Nephron progenitor cell (in vitro differentiated cells): ENCODE data around the gene HS6ST3.
"Not testable (repeated sequence)": the region's sequence is repeated elsewhere in the genome, so short reads cannot be mapped to it uniquely, and the experiment has no call there.

Experiments
- DNase-seq: peaks from one replicate; pipeline ENCODE4 v3.0.0; 2021
- H3K27ac Mint-ChIP-seq: 2 replicates; pipeline ENCODE4 v1.8.0; 2021; ENCODE audit warnings: mild to moderate bottlenecking, moderate library complexity, mixed read lengths
- H3K27me3 Mint-ChIP-seq: 2 replicates; pipeline ENCODE4 v1.8.0; 2021; ENCODE audit warnings: mild to moderate bottlenecking, low read depth, mixed read lengths; ENCODE audit not compliant: poor library complexity
- H3K36me3 Mint-ChIP-seq: 2 replicates; pipeline ENCODE4 v1.8.0; 2021; ENCODE audit warnings: low read depth, mixed read lengths
- H3K4me1 Mint-ChIP-seq: 2 replicates; pipeline ENCODE4 v1.8.0; 2021; ENCODE audit warnings: mixed read lengths
- H3K4me3 Mint-ChIP-seq: 2 replicates; pipeline ENCODE4 v1.8.0; 2021; ENCODE audit warnings: mild to moderate bottlenecking, moderate library complexity, mixed read lengths
- H3K9me3 Mint-ChIP-seq: 2 replicates; pipeline ENCODE4 v1.8.0; 2021; ENCODE audit warnings: mild to moderate bottlenecking, moderate library complexity, mixed read lengths
- CTCF ChIP-seq: fragments of 200-600 bp; sonication (generic); IDR thresholded peaks from 2 replicates; pipeline ENCODE4 v1.5.0; 2021; ENCODE audit warnings: antibody characterized with exemption

The HS6ST3 gene

DNA sequence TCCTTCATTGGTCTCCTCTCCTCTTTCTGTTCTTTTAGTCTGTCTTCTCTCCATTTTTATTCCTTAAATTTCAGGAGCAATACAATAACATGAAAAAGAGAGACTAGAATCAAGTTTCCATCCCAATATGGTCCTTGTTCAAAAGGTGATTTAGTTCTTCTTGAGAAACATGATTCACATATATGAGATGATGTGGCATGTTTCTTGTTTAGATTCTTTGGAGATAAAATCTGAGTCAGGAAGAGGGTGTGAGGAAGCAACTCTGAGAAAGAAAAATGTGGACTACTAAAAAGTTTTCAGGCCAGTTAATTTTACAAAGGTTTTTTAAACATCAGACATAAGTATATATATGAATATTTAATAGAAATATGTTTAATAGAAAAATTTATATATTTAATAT, 673.0 kb downstream of the HS6ST3 start:
- Mint-ChIP-seq H3K4me3 (no peak overlapping the region), H3K36me3 (no peaks in the 10 kb centered on the region), H3K27ac (no peak overlapping the region), H3K27me3 (no peaks in the 10 kb centered on the region), H3K4me1 (no peaks in the 10 kb centered on the region), H3K9me3 (no peaks in the 10 kb centered on the region)
- no peak for DNase-seq
- no peak for TF ChIP-seq CTCF

- no peak for TF ChIP-seq CTCF
- no peak overlapping the region for H3K4me3 Mint-ChIP-seq
- DNase-seq, result no peak
These were observed 676.4 kb downstream of the HS6ST3 start for GRCh38 chr13:96766306-96766705.

GRCh38 chr13:96768524-96768923, 678.6 kb downstream of the HS6ST3 start:
- Mint-ChIP-seq H3K36me3 (no peaks in the 10 kb centered on the region), H3K9me3 (no peaks in the 10 kb centered on the region), H3K27ac (no peak overlapping the region), H3K4me1 (peaks cover 10% of the 10 kb centered on the region), H3K4me3 (no peak overlapping the region), H3K27me3 (no peaks in the 10 kb centered on the region)
- no peak for DNase-seq
- TF ChIP-seq CTCF, result no peak

More at GRCh38 chr13:96766306-96766705, 676.4 kb downstream of the HS6ST3 start:
- Mint-ChIP-seq H3K4me1 (peaks cover 10% of the 10 kb centered on the region), H3K9me3 (no peaks in the 10 kb centered on the region), H3K27ac (no peak overlapping the region), H3K27me3 (no peaks in the 10 kb centered on the region), H3K36me3 (no peaks in the 10 kb centered on the region)

- DNase-seq, result no peak
- no peak for TF ChIP-seq CTCF
- Mint-ChIP-seq H3K27ac (no peak overlapping the region), H3K36me3 (no peaks in the 10 kb centered on the region), H3K27me3 (no peaks in the 10 kb centered on the region), H3K4me3 (no peak overlapping the region), H3K9me3 (no peaks in the 10 kb centered on the region), H3K4me1 (peaks cover 10% of the 10 kb centered on the region)
These were observed 680.0 kb downstream of the HS6ST3 start for GRCh38 chr13:96769874-96770273.

DNA sequence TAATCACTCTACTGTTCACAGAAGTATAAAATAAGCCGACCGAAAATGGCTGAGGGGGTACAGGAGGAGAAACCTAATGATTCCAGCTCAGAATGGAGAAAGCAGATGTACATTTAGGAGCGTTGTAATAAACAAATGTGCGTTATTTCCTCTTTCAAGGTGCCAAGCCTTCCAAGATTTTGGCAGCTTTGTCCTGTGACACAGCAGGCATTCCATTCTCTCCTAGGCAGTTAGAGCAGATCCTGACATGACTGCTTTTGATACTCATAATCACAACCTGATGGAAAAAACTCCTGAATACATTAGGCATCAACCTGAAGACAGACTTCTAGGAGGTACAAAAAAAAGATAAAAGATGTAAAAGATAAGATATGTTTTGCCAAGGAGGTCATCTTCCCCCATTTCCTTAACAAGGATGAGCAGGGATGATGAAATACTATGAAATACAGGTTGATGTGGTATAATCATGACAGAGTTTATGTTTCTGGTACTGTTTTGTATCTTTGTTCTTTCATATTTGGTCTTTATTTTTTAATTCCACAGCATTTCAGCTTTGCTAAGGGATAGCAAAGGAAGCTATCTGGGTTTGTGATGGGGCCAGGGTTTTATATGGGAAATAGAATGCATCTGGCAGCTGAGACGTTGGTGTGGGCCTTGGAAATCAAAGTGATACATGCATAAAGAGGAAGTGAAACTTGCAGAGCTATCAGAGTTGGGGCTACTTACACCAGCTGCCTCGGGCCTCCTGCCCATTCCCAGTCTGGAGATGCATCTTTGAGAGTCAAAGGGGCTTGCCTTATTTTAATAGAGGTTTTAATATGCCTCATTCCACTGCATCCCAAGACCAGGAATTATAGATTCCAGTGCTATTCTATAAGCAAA, 681.8 kb downstream of the HS6ST3 start:
- no peaks in the 10 kb centered on the region for H3K27me3 Mint-ChIP-seq
- no peak overlapping the region for H3K27ac Mint-ChIP-seq
- H3K4me3 Mint-ChIP-seq, result no peak overlapping the region
- no peak for DNase-seq
- TF ChIP-seq CTCF, result no peak
- H3K36me3 Mint-ChIP-seq, result no peaks in the 10 kb centered on the region
- H3K4me1 Mint-ChIP-seq, result peaks cover 10% of the 10 kb centered on the region
- peaks cover 3% of the 10 kb centered on the region for H3K9me3 Mint-ChIP-seq

- peaks cover 1% of the 10 kb centered on the region for H3K27me3 Mint-ChIP-seq
- no peak for TF ChIP-seq CTCF
These were observed 682.5 kb downstream of the HS6ST3 start for GRCh38 chr13:96772426-96772825.

DNA sequence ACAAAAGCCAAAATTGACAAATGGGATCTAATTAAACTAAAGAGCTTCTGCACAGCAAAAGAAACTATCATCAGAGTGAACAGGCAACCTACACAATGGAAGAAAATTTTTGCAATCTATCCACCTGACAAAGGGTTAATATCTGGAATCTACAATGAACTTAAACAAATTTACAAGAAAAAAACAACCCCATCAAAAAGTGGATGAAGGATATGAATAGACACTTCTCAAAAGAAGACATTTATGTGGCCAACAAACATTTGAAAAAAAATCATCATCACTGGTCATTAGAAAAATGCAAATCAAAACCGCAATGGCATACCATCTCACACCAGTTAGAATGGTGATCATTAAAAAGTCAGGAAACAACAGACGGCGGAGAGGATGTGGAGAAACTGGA, 688.4 kb downstream of the HS6ST3 start:
- DNase-seq, H3K27ac Mint-ChIP-seq, H3K4me1 Mint-ChIP-seq, H3K27me3 Mint-ChIP-seq, H3K36me3 Mint-ChIP-seq, H3K4me3 Mint-ChIP-seq: not testable (repeated sequence)
- peaks cover 25% of the 10 kb centered on the region for H3K9me3 Mint-ChIP-seq

More at GRCh38 chr13:96772426-96772825, 682.5 kb downstream of the HS6ST3 start:
- no peak for DNase-seq
- H3K9me3 Mint-ChIP-seq, result peaks cover 10% of the 10 kb centered on the region
- peaks cover 10% of the 10 kb centered on the region for H3K4me1 Mint-ChIP-seq
- no peak overlapping the region for H3K4me3 Mint-ChIP-seq
- H3K36me3 Mint-ChIP-seq, result no peaks in the 10 kb centered on the region
- no peak overlapping the region for H3K27ac Mint-ChIP-seq
